Activated T-helper 1 cell treated with Interleukin-2 at 50 U/mL for 16 hours (primary cell): ENCODE measurements around the gene CACNA1C.

Experiments used
- DNase-seq: peaks from one replicate; pipeline ENCODE4 v3.0.0-alpha.2; 2020; ENCODE audit warnings: low read depth

CACNA1C gene

DNA sequence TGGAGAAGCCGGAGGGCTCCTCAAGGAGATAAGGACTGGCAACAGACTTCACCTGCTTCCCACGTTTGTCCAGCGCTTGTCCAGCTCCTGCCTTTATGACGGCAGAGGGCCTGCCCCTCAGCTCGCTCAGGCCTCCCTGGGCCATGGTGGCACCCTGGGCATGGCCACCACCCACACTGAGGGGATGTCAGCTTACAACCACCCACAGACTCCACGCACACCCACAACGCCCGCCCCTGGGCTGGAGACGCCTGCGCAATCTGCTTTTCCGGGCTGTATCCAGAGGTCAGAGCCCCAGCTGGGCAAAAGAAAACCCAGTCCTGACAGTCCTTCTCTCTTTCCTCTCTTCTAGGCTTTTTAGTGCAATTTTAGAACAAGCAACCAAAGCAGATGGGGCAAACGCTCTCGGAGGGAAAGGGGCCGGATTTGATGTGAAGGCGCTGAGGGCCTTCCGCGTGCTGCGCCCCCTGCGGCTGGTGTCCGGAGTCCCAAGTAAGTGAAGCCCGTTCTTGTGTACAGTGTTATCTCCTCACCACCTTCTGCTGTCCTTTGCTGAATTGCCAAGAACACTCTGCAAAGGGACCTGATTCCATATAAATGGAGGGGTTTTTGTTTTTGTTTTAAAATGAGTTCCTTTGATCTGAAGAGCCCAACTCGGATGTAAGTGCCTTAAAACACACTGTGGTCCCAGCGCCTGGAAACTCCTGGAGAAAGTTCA is 404.6 kb downstream of the CACNA1C start:
- DNase-seq = no peak

DNA sequence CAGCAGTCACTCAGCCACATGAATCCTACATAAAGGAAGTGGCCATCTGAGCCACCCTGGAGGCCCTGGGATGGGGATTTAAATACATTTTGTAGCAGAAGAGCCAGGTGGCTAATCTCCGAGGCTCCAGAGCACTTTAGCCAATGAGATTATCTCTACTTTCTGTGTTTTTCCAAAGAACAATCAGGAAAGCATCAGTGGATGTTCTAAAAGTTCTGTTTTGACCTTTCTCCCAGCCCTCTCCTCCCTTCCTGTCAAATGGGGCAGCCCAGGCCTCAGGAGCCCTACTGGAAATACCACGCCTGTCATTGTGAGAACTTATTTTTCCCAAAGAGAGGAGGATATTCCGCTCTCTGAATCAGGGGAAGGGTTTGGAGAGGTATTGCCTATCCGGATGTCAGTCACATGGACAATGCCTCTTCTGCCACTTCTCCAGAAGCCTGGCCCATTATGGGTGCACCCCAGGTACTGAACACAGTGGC is 405.2 kb downstream of the CACNA1C start:
- DNase-seq = no peak

DNA sequence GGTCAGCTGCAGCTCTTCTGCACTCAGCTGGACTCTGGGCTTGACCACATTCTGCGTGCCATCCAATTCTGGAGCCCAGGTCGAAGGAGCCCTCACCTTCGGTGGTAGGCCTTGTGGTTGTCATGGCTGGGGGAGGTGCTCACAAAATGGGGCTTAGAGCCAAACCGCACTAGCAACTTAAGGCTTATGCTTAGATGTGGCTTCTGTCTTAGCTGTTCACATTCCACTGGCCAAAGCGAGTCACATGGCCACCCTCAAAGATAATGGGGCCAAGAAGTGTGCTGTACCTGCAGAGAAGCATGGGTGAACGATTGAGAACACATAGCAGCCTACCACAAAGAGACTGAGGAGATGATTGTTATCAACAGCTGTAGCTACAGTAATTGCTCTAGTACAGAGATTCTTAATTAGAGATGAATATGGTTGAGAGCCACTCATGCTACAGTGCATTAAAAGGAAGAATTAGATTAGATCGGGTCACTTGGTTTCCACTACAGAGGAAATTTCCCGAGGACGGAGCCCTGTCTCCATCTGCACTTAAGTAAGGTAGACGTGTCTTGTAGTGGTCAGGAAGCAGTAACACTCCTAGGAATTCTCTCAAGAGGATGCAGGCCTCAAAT is 407.4 kb downstream of the CACNA1C start:
- no peak for DNase-seq

DNA sequence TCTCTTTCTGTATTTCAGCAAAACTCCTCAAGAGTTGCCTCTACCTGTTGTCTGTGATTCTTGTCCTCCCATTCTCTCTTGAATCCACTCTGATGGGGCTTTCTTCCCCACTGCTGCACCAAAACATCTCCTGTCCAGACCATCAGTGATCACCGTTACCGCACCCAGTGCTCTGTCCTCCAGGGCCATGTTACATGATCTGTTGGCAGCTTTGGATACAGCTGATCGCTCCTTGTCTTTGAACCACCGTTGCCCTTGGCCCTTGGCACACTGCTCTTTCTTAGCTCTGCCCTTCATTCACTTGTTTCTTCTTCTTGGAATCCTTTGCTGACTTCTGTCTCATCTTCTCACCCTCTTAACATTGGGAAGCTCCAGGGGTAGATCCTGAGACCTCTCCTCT is 408.3 kb downstream of the CACNA1C start:
- DNase-seq = no peak

DNA sequence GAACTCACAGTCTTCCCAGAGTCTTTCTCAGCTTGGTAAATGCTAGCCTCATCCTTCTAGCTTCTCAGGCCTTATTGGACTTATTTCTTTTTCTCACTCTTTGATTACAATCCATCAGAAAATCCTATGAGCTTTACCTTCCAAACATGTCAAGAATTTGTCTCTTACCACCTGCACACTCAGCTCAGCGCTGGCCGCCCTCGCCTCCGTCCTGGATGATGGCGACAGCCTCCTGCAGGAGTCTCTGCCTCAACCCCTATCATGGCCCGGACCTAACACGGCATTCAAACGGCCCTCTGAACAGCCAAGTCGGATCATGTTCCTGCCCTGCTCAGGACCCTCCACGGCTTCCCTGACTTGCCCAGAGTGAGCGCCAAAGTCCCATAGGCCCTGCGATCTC is 408.9 kb downstream of the CACNA1C start:
- no peak for DNase-seq

DNA sequence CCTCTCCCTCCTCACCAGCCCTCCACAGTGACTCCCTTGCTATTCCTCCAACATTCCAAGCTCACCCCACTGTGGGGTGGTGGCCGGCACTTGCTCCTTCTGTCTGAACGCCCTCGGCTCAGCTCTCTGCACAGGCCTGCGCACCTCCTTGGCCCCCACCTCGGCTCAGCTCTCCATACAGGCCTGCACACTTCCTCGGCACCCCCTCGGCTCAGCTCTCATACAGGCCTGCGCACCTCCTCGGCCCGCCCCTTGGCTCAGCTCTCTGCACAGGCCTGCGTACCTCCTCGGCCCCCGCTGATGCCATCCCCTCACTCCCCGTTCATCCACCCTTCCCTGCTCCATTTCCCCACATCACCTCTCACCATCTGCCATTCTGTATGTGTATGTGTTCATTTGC is 409.3 kb downstream of the CACNA1C start:
- DNase-seq = no peak

DNA sequence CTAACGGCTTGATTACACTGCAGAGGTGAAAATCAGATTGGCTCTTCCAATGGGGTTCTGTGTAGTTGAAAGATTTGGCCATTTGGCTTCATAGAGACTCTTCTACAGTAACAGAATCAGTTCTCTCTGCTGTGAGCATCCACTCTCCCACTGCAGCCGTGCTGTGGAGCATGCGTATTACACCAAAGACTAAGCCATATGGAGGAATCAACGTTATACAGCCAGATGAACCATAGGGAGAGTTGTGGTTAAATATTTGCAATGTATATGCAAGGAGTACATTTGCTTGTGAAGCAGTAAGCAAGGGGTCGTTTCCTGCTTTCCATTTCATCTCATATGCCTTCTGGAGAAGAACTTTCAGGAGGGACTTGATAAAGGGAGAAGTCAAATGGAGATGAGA is 410.9 kb downstream of the CACNA1C start:
- no peak for DNase-seq

DNA sequence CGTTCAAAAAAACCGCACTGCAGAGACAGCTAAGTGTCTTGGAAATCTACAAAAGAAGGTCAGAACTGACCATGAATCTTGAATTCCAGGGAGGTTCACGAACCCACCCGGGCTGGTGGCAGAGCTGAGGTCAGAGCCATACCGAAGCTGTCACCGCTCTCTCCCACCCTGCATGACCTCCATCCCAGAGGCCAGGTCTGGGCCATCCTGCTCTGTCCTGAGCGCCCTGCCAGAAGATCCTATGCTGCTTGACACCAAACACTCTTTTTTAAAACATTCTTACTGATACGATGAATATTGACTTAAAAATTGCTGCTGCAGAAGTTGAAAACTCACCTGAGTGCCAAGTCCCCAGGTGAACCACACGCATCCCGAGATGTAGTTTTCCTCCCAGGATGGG is 412.9 kb downstream of the CACNA1C start:
- DNase-seq = no peak

DNA sequence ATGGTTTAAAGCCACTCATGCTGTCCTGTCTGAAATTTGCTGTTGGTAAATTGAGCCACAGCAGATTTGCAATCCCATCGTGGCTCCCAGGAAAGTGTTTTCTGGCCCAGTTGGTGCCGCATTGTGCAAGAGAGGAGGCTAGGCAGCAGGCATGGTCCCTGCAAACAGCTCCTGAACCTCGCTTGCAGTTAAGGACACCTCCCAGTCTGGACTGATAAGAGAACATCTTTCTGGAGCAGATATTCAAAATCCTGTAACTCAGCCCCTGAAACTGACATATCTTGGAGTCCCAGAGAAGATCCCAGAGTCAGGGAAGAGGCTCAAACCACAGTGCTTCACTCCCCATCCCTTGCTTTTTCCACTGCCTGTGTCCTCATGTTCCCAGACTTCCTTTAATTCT is 413.4 kb downstream of the CACNA1C start:
- no peak for DNase-seq

DNA sequence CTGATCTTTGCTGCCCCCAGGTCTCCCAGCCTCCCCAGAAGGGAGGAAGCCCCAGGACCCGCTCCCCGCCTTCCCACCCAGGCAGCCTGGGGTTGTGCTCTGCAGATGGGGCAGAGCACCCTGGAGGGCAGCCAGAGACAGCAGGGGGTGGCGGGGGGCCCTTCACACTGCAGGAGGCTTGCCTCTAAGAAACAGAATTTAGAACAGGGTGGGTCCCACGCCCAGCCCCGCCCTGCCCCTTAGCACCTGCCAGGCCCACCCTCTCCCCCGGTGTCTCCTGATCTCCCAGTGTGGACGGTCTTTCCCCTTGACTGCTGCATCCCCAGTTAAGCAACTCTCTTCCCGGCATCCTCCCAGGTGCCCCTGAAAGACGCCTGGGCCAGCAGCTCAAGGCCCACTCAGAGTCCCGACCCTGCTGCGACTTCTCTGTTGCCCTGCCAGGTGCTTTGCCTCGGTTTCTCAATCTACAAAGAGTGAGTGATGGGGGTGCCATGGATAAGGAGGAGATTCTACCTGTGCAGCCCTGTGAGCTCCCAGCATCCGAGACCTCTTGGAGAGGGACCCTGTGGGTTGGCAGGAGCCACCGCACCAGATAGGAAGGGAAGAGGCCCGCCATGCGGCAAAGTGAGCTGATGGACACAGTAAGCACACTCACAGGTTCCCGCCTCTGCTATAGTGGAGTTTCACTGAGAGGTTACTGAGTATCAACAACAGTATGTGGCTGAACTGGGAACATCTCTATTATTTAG is 414.8 kb downstream of the CACNA1C start:
- no peak for DNase-seq

DNA sequence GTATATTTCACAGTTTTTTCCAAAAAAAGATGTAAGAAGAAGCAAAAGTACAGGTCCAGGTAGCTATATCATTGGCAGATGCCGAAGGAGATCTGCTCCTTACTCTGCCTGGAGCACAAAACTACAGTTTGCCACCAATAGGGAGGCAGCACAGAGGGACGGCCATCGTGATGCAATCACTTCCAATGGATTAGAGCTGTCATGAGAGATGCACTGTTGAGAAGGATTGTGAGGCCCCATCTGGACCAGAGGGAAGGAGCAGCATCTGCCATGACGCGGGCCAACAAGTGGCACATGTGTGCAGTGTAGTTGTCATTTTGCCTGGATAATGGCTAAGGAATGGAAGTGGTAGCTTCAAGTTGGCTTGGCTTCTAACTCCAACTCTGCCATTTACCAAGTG is 423.2 kb downstream of the CACNA1C start:
- no peak for DNase-seq

DNA sequence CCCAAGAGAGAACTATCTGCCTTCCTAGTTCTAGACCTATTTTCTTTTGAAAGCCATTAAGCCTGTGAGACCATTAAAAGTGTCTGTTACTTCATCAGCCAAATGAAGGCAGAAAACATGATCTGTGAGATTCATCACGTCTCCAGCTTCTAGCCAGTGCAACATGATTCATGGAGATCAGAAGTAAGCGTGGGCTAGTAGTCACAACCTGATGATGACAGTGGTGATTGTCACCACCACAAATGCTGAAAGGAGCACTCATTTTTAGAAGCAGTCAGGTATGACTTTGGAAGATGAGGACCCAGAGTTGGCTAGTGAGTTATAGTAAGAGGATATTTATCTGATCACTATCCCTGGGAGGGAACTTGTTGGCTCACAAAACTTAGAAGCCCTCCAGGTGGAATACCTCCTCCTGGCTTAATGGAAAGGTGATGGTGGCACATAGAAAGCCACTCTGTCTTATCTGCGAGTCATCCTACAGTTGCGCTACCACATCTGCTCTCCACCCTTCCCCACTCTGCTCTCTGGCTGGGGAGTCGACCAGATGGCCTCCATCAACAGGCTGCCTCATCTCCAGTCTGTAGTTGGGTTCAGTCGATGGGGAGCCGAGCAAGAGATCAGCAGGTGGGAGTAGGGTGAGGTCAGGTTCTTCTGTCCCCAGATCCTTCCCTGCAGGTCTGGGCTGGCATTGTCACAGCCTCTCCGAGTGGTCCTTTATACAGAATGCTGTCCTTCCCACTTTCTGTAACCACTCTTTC is 424.4 kb downstream of the CACNA1C start:
- no peak for DNase-seq

DNA sequence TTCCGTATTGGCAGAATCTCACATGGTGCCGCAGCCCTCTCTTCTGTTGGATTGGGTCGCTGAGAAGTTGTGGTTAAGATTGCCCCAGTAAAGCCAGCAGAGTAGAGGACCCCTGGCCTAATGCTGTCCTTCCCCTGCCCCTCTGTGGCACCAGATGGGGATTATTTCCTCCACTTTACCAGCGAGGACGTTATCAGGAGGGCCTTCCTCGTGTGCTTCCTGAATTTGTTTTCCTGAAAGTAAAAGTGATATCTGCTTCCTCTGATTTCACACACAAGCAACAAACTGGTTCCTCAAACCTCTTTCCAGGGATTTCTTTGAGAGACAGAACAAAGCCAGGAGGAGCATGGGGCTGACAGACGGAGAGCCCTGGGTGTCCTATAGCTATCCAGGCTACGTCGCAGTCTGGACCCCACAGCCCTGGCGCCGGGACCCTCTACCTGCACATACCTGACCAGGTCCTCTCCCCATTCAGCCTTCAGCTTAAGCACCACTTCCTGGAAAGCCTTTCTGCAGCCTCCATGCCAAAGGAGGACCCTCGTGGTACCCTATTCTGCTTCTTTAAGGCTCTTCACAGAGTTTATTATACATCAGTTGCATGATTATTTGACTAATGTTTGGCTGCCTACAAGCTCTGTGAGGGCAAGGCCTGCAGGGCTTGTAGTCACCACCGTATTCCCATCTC is 427.2 kb downstream of the CACNA1C start:
- no peak for DNase-seq

DNA sequence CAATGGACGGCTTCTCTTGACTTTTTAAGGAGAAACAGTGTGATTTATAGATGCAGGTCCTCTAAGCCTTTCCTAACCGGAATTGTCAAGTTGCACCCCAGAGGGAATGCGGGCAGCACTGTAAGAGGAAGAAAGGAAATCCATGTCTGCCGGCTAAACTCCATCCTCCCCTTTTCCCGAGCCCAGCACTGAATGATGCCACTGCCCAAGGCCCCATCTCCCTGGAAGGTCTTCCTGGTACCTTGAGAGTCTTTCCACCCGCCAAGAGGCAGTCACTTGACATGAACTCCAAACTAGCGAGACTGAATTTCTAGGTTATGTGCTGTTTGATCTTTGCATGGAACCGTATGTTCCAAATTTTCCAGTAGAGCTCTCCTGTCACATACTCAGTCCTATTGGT is 428.6 kb downstream of the CACNA1C start:
- no peak for DNase-seq

DNA sequence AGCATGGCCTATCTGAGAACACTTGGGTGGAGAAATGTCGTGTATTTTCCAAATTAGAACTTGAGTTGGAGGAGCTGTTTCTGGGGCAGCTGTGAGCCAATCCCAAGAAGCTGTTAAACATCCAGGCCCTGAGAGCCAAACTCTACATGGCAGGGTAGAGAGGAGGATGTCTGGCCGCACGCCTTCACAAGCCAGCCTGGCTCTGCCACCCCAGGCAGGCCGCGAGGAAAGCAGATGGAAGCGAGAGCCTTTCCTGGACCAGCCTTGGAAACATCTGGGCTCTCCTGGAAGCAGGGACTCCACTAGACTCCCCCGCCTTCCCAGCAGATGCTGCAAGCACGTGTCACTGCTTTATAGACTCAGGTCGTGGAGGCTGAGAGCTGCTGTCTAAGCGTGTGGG is 429.2 kb downstream of the CACNA1C start:
- no peak for DNase-seq

DNA sequence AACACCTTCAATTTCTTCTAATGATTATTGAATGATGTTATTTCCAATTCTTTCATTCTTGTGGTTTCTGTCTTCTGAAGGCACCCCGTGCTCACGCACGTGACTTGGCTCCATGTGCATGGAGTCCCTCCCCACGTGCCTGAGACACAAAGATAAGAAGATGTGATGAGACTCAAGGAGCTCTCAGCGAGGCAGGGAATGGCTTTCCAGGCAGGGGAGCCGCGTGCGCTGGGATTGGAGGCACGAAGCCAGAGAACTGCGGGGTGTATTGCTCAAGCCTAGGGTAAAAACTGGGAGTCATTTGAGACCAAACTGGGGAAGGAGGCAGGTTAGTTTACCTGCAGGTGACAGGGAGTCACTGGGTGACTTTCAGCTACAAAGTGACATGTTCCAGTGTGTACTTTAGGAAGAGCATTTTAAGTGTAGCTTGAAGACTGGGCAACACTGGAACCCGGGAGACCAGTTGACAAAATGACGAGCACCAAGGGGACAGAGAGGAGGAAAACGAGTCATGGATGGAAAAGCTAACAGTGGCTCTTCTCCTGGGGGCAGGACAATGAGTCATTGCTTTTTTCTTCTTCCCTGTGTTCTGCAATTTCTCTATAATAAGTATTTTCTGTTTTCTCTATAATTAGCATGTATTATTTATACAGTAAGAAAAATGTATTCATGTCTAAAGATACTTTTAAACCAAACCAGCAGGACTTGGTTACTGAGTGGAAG is 430.3 kb downstream of the CACNA1C start:
- no peak for DNase-seq

DNA sequence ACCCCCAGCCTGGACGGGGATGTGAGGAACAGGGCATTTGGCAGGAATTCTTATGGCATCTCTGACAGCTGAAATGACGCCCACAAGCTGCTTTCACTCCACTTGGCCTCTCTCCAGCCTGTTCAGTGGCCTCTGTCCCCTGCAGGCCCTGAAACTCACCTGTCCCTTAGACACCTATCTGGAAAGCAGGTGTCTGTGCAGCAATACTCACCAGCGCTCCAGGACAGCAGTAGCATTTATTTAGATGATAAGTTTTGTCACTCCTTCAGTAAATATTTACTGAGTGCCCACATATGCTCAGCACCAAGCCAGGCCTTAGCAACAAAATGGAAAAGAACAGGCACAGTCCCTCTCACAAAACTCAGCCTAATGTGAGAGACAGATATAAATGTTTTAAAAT is 430.9 kb downstream of the CACNA1C start:
- no peak for DNase-seq

DNA sequence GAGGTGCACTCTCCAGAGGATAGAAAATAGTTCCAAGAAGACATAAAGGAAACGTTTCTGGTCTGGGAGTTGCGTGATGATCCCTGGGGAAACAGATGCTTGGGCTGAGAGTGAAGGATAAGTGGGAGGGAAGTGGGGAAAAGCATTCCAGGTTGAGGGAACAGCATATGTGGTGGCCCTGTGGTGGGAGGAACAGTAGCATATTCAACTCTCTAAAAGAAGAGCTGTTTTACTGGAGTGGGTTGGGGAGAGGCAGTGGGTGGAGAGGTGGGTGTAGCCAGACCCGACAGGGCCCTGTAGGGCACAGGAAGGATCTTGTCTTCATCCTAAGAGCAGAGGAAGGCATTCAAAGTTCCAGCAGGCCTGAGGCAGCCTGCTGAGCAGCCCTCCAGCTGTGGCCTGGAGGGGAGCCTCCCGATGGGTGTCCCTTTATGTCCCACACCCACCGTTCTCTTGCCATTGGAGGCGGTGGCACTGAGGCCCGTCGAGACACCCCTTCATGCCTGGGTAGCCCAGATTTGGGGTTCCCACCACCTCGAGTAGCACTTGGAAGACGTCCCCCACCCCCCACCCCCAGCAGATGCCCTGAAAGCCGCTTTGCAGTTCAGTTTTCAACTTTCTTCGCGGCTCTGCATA is 431.5 kb downstream of the CACNA1C start:
- DNase-seq = no peak

DNA sequence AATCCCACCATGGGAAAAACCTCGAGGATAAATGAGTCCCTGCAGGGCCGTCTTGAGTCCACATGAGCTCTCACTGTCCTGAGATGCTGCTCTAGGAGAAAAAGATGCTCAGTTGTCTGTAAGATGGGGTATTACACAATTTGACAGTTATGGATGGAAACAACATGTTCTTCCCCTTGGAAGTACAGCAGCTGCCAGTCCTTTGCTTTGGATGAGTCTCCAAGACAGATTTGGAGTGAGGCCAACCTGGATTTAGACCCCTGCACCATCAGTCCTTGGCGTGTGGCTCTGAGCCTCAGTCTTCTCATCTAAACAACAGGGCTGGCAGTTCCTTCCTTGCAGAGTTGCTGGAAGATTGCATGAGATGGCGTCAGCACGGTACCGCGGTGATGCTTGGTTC is 432.9 kb downstream of the CACNA1C start:
- no peak for DNase-seq

DNA sequence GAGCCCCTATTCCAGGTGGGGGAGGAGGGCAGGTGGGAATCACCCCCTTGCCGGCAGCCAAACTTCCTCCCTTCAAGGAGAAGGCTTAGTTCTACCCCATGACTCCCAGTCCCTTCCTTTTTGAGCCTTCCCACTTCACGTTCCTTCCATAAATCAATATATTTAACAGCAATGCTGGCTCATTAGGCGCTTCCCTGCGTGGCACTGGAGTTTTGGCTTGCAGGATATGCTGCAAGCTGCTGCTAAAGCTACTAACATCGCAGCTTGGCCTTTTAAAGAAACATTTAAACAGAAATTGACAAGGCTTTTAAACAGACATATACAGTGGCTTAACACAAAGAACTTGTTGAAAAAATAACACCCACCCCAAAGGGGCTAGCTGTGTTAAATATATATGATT is 434.0 kb downstream of the CACNA1C start:
- no peak for DNase-seq

DNA sequence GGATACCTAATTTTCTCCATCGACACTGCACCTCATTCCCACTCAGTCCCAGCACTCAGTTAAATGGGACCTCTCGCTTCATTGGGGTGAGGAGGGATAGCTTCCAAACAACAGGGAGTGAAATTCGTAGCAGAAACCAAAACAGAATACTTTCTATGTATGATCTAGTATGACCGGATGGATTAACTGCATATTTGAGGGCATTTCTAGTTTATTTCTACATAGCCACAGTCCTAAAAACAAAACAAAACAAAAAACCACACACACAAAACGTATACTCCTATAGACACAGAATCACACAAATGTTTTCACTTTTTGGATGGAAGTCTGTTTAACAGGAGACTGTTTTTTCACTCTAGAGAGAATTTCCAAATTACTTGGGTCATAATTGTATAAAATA is 434.5 kb downstream of the CACNA1C start:
- no peak for DNase-seq
